Measurements from ENCODE around the gene APBB2. TPM values are rescaled to one million over a fixed set of nuclear protein-coding genes. Genes with fewer than 3 reads are reported as not detected.
A peak's percentile ranks its signal among the peaks of the same experiment; 100 is the strongest.

Gene APBB2
- total and polyA plus RNA-seq, 10 of the 15 experiments (the other 5 are each of a cell fraction or from before 2014, with no cell fraction given) = 2.7 to 24.6 (median 19.0) TPM

GRCh38 chr4:41207291-41207831, 7.0 kb downstream of the APBB2 start:
- no peak overlapping the region for H2AFZ ChIP-seq (ENCODE audit: control insufficient read depth, low read depth, low read length)
- H3K4me2 ChIP-seq (ENCODE audit: control insufficient read depth, insufficient read depth) = no peak overlapping the region
- no peak overlapping the region for H3K27ac ChIP-seq (ENCODE audit: control insufficient read depth, insufficient read depth)
- no peaks in the 10 kb centered on the region for H3K9me3 ChIP-seq (replicated peaks; ENCODE audit: control insufficient read depth, insufficient read depth, low read length)
- CTCF ChIA-PET = interaction anchor here (0.5 to 18.7 kb wide), 3 partner anchors 228 to 285 kb away, joined by 3 to 567 read pairs (median 3); no protein-coding TSS in a partner anchor
- BruUV-seq (replicated peaks) = no TSS peak
- no peaks in the 10 kb centered on the region for H4K20me1 ChIP-seq (ENCODE audit: control insufficient read depth, insufficient read depth)
- no peaks in the 10 kb centered on the region for H3K36me3 ChIP-seq (ENCODE audit: control insufficient read depth in 2 of 2, insufficient read depth in 2 of 2, low read length in 1 of 2)
- no peak for ATAC-seq
- FAIRE-seq = peak; percentile 65
- no peaks in the 10 kb centered on the region for H3K4me1 ChIP-seq (ENCODE audit: control insufficient read depth, insufficient read depth, low read length)
- RAD21 ChIA-PET (ENCODE audit: unreplicated experiment) = interaction anchor here (0.6 to 11.9 kb wide), 6 partner anchors 27 to 979 kb away, joined by 3 to 262 read pairs (median 6); no protein-coding TSS in a partner anchor
- no peak overlapping the region for H3K4me3 ChIP-seq
- no peak for TF ChIP-seq MYB (IDR thresholded peaks at IDR 0.05; ENCODE audit: borderline replicate concordance, low read depth, low read length)
- TF ChIP-seq ZNF622 (IDR thresholded peaks at IDR 0.05) = no peak
- TF ChIP-seq LARP7 (IDR thresholded peaks at IDR 0.05) = no peak
- TF ChIP-seq ETV6 (conservative IDR thresholded peaks at IDR 0.05 in 1 of 2, IDR thresholded peaks at IDR 0.05 in 1 of 2; ENCODE audit: borderline replicate concordance in 1 of 2, low read depth in 1 of 2) = no peak
- no peak for TF ChIP-seq YBX1 (IDR thresholded peaks at IDR 0.05)
- TF ChIP-seq WRNIP1 (IDR thresholded peaks at IDR 0.05; ENCODE audit: borderline replicate concordance, low read depth, low read length) = no peak
- TF ChIP-seq IKZF2 (IDR thresholded peaks at IDR 0.05) = 0 out of 4 replicates have a peak, but pooled peaks have one; percentile 18 to 25
- in situ Hi-C loops (cut with MboI) (no loop called here), intact Hi-C loops (cut with micrococcal nuclease; ENCODE audit: unreplicated experiment) (no loop called here)
- no peak overlapping the region for H3K9ac ChIP-seq (ENCODE audit: control insufficient read depth, insufficient read depth, low read length)
- H3K79me2 ChIP-seq (ENCODE audit: control insufficient read depth, insufficient read depth, low read length) = peaks cover 57% of the 10 kb centered on the region
- H3K27me3 ChIP-seq (replicated peaks in 1 of 2; ENCODE audit: control insufficient read depth in 2 of 2, insufficient read depth in 2 of 2, low read length in 1 of 2) = no peaks in the 10 kb centered on the region
- DNase-seq (ENCODE audit: low read depth, low spot score) = no peak
- POLR2A ChIA-PET = interaction anchor here (0.6 to 1.3 kb wide), 3 partner anchors 9 to 46 kb away, joined by 4 to 7 read pairs (median 5); no protein-coding TSS in a partner anchor
- SMC1A ChIA-PET (ENCODE audit: uncharacterized antibody, unreplicated experiment) = interaction anchor here (0.8 to 18.1 kb wide), 6 partner anchors 9 to 231 kb away, joined by 3 to 362 read pairs (median 8); no protein-coding TSS in a partner anchor
